Measurements from ENCODE around the gene YTHDF1. TPM values are rescaled to one million over a fixed set of nuclear protein-coding genes. Genes with fewer than 3 reads are reported as not detected.

The YTHDF1 gene
- total and polyA plus RNA-seq, 8 donors = 17.8 to 41.1 (median 22.4) TPM

- intact Hi-C loops (cut with DNase I; ENCODE audit: low total_unique reads) = no loop called here
- Histone ChIP-seq H3K9me3 (peaks cover 4 to 20% (median 18%) of the 10 kb centered on the region in 4 donors), H3K27me3 (peaks cover 0 to 63% (median 36%) of the 10 kb centered on the region in 3 donors), H3K4me3 (no peak overlapping the region), H3K27ac (no peak overlapping the region), H3K4me1 (peaks cover 0 to 7% (median 3%) of the 10 kb centered on the region in 4 donors), H3K36me3 (no peaks in the 10 kb centered on the region)
- WGBS, 5 donors = 67 to 75% (median 73%) methylated on average over 2 of the region's 2 CpGs
- DNase-seq = no peak
- TF ChIP-seq EP300 (IDR thresholded peaks at IDR 0.05) (no peak), POLR2A (IDR thresholded peaks at IDR 0.05) (no peak), POLR2AphosphoS5 (IDR thresholded peaks at IDR 0.05) (no peak), CTCF (IDR thresholded peaks at IDR 0.05) (no peak)
Measured at GRCh38 chr20:63147532-63147931, 68.4 kb downstream of the YTHDF1 start.

Small RNAs within 50 kb of the gene (small RNA-seq; reads per million reads assigned to genes)
- gene MIR124-3 = 0 reads per million in 4 donors
- 0 reads per million in 4 donors for gene MIR3196

Other genes with a start within 250 kb of the YTHDF1 start
- under 1 TPM in 1 of 5 donors, not detected in 4; 0.55 TPM for gene BHLHE23, start 209.2 kb downstream of the YTHDF1 start, total RNA-seq
- gene BHLHE23, start 209.2 kb downstream of the YTHDF1 start, polyA plus RNA-seq = not detected
- not detected for gene BIRC7, start 19.8 kb upstream of the YTHDF1 start, total RNA-seq
- gene BIRC7, start 19.8 kb upstream of the YTHDF1 start, polyA plus RNA-seq = not detected
- gene NKAIN4, start 38.3 kb upstream of the YTHDF1 start, total RNA-seq = 1 to 10 TPM in 1 of 5 donors, not detected in 4; 4.4 TPM
- gene NKAIN4, start 38.3 kb upstream of the YTHDF1 start, polyA plus RNA-seq = 1 to 10 TPM in 1 of 3 donors, under 1 TPM in 1, not detected in 1; 0.28 to 1.2 TPM
- gene ARFGAP1, start 56.7 kb upstream of the YTHDF1 start, total RNA-seq = 100 to 1,000 TPM in 3 of 5 donors, 10 to 100 TPM in 2; 51.3 to 146 (median 100) TPM
- gene ARFGAP1, start 56.7 kb upstream of the YTHDF1 start, polyA plus RNA-seq = 10 to 100 TPM; 51.5 to 53.2 (median 51.5) TPM
- 1 to 10 TPM in 1 of 5 donors, not detected in 4; 2.4 TPM for gene COL20A1, start 77.1 kb upstream of the YTHDF1 start, total RNA-seq
- under 1 TPM in 1 of 3 donors, not detected in 2; 0.53 TPM for gene COL20A1, start 77.1 kb upstream of the YTHDF1 start, polyA plus RNA-seq
- under 1 TPM in 1 of 5 donors, not detected in 4; under 0.01 TPM for gene CHRNA4, start 145.2 kb upstream of the YTHDF1 start, total RNA-seq
- under 1 TPM in 1 of 3 donors, not detected in 2; 0.15 TPM for gene CHRNA4, start 145.2 kb upstream of the YTHDF1 start, polyA plus RNA-seq